HL-60/S4 (cell line): ENCODE measurements around the gene TET3.

Source experiments
- in situ Hi-C: fragments of 300-500 bp; cut with MboI; formaldehyde crosslinking; loops from 2 replicates; pipeline ENCODE4 v1.14.3; 2022; ENCODE audit warnings: low sequenced_read_pairs

Gene TET3

DNA sequence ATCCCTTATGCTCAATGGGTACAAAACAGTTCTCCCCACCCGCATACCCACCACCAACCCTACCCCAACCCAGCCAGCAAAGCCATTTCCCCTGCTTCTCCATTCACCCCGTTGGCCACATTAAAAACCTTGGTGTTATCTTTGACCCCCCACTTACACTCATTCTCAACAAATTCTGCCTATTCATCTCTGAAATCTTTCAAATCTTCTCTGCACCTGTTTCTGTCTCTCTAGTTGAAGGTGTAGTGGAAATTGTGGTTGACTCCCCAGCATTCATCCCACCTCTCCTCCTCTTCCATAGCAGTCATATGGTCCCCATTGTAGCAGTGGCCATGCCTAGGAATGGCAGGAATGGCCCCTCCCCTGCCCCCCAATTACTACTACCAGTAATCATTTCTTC is 20.5 kb upstream of the TET3 start:
- in situ Hi-C loops = no loop called here

DNA sequence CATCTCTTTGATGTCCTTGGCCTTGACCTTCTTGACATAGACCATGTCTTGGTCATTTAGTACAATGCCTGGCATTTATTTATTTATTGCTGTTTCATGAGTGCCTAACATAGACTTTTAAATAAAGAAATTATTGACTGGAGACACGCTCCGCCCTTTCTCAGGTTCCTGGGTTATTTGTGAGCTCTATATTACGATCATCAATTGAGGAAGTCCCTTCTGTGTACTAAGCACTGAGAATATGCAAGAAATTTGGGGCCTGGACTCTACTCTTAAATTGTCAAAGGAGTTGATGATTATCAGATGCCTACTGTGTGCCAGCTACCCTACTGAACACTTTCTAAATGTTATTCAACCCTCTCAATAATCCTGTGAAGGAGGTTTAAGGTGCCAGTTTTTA is 19.7 kb upstream of the TET3 start:
- in situ Hi-C loops = no loop called here

DNA sequence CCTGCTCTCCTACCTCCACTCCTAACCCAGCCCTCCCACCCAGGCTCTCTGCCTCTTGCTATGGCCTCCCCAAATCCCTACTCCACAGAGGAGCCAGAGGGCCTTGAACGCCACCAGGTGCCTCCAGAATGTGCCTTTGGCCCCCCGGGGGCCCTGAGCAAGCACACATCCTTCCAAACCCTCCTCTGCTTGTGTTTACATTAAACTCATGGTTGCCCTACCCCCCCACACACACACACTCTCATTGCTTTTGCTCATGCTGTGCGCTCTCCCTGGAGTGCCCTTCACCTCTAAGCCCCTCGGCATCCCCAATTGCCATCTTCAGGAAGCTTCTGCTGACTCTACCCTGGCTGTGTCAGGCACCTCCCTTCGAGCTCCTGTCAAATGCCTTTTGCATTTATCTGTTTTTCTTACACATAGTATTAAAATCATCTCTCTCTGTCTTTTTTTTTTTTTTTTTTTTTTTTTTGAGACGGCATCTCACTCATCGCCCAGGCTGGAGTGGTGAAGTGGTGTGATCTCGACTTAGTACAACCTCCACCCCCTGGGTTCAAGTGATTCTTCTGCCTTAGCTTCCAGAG is 16.3 kb upstream of the TET3 start:
- in situ Hi-C loops = no loop called here

DNA sequence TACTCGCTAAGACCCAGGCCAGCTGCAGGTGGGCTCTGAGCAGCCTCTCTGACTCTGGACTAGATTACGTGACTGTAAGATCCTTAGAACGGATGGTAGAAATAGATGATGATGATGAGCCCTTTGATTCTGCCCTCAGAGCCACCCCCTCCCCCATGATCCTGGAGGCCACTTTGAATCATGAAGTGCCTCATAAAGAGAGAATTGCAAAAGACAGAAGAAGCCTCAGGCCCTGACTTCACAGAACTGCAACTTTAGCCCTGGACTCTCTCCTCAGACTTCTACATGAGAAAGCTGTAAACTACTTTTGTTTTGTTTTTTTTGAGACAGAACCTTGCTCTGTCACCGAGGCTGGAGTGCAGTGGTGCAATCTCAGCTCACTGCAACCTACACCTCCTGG is 15.4 kb upstream of the TET3 start:
- in situ Hi-C loops = no loop called here

DNA sequence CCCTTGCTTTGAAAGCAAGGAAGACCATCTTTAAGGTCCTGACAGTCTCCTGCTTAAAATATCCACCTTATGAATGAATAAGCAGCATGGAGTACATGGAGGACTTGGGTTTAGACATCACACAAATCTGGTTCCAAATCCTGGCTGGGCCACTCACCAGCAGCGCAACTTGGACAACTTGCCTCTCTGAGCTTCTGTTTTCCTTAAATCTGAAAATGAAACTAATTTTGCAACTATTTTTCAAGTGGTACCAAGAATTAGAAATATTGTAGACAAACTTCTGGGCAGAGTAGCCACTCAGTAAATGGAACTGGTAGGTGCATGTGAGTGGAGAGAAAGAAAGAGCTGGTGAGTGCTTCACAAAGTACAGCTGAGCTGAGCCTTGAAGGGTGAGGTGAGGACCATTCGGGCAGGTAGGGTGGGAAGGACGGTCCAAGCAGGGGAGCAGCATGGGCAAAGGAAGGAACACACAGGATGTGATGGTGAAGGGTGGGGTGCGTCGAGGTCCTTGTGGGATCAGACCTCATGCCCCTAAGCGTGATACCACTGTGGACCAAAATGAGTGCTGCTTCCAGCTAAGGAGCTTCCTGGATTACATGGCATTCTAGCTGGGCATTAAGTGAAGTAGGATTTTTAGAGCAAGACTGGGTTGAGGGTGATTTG is 14.4 kb upstream of the TET3 start:
- in situ Hi-C loops = no loop called here

DNA sequence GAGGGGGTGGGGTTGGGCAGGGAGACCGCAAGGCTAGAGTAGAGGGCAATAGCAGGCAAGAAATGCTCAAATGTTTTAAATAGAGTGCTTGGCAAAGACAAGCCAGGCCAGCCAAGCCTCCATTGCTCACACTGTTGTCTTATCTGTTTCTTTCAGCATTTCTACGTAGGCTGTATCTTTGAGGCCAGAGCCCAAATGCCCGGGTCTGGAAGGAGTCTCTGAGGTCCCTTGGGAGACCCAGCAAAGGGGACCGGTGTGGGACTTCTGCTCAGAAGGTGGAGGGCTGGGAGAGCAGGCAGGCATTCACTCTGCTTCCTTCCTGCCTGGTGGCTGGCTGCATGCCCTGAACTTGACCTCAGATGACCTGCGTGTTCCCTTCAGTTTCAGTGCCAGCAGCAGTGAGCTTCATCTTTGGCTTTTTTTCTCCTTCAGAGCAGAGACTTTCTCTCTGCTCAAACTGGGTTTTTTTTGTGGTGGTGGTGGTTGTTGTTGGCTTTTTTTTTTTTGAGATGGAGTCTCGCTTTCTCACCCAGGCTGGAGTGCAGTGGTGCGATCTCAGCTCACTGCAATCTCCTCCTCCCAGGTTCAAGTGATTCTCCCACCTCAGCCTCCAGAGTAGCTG is 13.7 kb upstream of the TET3 start:
- in situ Hi-C loops = no loop called here

DNA sequence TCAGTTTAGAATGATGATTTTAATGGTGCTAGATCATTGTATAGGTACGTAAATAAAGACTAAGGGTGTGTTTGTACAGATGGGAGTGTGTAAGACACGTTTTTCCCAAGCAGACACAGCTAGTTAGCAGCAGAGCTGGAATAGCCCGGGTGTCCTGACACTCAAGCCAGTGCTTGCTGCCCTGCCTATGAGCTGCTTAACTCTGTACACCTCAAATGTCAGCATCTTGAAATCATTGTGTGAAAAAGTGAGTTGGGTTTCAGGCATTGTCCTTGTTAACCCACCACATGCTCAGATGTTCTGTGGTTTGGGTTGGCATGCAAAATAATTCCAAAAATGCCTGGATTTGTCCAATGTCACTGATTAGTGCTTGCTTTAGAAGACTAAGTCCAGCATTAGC is 13.0 kb upstream of the TET3 start:
- in situ Hi-C loops = no loop called here

DNA sequence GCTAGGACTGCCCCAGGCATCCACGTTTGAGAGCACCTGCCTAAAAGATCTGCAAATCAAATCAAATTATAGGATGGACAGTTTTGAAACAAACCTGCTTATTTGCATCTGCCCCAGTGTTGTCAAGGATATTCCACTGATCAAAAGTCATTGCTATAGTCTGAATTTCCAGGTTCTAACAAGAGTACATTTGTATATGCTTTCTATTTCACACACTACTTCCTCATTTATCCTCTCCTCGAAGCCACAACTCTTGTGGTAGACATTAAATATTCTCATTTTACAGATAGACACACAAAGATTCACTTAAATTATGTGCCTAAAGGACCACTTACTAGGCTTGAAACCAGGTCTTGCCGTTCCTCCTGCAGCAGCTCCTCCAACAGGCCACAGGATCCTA is 11.9 kb upstream of the TET3 start:
- in situ Hi-C loops = no loop called here

DNA sequence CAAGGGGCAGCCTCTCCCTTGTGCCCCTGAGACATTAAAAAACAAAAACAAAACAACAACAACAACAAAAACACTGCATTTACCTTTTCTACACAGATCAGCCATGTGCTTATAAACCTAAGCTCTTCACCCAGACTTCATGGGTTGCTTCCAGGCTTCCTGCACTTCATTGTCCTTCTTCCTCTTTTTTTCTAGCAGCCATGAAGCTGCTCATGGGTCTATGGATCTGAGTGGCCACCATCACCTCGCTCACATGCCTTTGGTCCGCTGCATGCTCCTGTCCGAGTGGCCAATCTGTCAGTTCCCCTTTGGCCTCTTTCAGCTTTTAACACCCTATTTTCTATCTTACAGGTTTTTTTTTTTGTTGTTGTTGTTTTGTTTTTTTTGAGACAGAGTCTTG is 9.0 kb upstream of the TET3 start:
- in situ Hi-C loops = no loop called here

DNA sequence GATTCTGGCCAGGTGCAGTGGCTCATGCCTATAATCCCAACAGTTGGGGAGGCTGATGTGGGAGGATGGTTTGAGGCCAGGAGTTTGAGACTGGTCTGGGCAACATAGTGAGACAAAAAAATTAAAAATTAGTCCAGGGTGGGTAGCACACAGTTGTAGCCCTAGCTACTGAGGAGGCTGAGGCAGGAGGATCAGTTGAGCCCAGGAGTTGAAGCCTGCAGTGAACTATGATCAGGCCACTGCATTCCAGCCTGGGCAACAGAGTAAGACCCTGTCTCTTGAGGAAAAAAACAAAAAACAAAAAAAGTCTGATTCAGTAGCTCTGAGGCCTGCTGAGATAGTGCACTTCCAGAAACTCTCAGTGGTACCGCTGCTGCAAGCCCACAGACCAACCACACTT is 7.9 kb upstream of the TET3 start:
- in situ Hi-C loops = no loop called here

DNA sequence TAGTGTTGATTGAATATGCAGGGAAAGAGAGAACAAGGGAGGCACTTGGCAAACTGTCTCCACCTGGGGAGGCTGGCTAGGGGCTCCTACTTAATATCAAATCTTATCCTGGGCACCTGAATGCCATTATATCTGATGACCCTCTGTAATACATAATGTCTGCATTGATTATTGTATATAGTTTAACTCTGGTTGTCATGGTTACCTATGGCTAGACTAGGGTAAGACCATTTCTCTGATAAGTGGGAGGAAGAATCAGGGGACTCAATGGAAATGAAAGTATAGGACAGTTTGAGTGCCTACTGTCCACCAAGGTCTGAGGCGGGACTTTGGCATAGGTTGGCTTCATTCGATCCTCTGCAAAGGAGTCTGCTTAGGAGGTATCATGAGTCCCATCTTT is 7.2 kb upstream of the TET3 start:
- in situ Hi-C loops = no loop called here

DNA sequence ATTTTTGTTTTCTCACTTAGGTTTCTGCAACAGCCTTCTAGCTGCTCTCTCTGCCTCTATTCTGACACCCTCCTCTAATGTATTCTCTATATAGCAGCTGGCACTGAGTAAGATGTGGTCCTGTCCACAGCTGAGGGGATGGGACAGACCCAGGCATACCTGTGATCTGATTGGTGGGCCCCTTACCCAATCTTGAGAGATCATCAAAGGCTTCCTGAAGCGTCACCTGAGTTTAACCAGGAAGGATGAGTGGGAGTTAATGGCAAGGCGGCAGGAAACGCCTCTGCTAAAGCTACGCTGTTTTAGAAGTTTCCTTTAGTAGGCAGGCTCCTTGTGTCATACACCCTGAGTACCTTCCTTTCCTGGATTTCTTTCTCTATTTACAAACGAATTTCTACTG is 5.7 kb upstream of the TET3 start:
- in situ Hi-C loops = no loop called here

DNA sequence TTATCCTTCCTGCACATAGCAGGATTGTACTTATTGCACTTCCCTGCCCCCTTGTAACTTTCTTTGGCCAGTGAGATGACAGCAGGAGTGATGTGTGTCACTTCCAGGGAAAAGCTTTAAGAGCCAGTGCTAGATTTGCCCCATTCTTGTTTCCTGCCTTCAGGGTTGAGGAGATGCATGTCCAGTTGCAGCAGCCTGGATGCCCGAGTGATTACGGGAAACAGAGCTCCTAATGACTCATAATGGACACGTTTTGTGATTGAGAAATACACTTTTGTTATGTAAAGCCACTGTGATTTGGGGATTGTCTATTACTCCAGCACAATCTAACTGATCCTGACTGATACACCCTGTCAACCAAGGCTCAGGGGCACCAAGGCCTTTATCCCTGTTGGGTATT is 5.0 kb upstream of the TET3 start:
- in situ Hi-C loops = no loop called here

DNA sequence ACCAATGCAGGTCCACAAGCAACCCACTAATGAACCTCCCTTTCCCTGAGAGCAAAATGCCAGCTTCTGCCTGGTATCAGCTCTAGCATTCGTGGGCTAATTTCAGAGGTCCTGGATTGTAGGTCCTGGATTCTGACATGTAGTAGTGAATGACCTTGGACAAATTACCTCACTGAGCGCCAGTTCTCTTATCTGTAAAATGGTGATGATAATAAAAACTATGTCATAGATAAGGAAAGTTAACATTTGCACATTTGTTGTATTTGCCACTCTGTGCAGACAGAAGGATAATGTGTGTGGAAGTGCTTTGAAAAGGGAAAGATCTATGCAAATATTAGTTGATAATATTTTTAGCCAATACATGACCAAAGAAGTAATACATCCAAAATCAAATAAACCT is 4.1 kb upstream of the TET3 start:
- in situ Hi-C loops = no loop called here

DNA sequence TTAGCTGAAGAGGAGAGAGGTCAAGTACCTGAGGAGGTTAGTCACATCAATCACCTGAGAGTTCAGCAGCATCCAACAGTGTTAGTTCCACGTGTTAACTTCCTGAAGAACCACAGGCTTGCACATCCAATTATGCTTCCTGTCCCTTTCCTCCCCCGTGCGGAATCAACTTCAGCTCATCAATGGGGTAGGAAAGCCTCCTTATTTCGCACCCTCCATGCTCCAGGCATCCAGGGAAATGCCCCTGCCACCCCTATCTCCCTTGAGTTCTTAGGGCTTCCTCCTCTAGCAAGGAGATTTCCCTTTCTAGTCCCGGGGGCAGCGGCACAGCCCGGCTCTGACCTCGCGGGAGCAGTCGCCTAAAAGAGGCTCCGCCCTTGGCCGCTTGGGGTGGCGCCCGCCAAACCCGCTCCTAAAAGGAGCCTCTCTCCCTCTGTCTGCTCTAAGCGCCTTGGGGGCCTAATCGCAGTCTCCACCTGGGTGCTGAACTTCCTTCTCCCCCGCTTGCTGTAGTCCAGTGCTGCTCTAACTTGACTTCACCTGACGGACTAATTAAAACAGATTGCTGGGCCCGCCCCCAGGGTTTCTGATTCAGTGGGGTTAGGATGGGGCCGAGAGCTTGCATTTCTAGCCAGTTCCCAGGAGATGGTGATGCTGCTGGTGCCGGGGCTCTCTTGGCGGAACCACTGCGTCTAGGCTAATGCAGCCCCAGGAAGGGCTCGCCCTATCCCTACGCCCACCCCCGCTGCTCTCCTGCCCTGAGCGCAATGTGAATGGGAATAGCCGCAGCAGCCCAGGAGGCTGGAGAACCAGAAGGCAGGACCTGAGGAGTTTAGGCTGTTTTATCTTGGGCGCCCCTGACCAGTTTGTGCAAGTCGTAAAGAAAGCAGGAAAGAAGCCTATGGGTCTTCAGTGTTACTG is 3.4 kb upstream of the TET3 start:
- in situ Hi-C loops = no loop called here

DNA sequence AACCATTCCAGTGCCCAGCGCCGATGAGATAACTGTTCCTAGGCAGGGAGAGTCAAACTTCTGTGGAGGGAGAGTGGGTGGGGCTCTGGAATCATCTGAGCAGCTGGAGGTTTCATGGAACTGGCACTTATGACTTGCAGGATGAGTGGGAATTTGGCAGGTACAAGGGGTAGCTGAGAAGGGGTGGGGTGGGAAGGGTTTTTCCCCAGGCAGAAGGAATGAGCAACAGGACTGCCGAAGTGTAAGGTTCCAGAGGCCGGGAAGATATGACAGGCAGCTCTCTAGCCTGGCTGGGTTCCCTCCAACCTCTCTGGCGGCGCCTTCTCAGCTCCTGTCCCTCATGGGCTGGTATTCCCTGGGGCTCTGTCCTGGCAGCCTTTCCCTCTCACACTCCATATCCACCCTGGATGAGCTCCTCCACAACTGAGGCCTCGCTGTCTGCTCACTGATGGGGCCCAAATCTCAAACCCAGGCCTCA is 2.5 kb upstream of the TET3 start:
- in situ Hi-C loops = no loop called here

DNA sequence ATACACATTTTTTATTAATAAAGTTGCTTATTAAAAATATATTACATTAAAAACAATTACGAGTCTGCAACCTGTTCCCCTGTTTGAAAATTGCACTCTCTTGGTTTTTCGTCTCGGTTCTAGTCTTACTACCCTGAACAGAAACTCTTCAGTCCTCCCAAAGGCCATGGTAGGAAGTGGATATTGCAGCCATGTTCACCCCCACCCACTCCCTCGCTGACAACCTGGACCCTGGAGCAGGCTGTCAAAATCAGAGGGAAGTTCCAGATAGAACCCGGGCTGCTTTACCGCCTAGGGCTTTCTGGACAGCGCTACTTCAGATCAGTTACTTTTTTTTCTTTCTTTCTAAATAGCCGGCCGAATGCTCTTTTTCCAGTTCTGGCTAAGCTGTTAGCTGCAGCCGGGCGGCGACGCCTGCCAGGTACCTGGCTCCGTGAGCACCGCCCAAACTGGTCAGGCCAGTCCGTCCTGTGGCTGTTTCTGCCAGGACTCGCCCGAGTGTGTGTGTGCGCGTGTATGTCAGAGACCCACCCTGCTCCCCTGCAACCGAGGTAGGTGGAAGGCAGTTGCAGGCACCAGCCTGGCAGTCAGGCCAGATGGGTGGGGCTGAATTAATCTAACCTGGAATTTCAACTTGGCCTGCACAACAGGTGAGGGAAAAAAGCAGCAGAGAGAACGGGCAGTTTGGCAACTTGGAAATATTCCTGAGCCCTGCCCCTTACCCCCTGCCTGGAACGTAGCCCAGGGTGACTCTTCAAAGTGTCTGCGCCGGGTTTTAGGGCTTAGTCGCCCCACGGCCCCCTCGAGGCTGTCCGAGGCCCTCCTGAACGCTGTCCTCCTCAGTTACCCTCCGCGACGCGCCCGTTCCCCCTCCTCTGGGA is 1.1 kb upstream of the TET3 start:
- in situ Hi-C loops = no loop called here

DNA sequence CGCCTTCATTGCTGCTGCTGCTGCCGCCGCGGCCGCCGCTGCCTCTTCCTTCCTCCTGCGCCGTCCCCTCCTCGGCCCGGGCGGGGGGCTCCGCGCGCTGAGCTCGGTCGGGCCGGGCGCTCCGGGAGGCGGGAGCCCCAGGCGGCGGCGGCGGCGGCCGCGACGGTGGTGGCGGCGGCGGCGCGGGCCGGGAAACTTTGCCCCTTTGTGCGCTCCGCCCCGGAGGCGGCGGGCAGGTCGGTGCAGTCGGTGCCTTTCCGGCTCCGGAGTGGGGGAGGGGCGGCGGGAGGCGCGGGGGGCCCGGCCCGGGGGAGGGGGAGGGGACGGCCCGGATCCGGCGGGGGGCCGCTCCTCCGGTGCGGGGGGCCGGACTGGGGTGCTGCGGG is 205 bp downstream of the TET3 start:
- in situ Hi-C loops = no loop called here

DNA sequence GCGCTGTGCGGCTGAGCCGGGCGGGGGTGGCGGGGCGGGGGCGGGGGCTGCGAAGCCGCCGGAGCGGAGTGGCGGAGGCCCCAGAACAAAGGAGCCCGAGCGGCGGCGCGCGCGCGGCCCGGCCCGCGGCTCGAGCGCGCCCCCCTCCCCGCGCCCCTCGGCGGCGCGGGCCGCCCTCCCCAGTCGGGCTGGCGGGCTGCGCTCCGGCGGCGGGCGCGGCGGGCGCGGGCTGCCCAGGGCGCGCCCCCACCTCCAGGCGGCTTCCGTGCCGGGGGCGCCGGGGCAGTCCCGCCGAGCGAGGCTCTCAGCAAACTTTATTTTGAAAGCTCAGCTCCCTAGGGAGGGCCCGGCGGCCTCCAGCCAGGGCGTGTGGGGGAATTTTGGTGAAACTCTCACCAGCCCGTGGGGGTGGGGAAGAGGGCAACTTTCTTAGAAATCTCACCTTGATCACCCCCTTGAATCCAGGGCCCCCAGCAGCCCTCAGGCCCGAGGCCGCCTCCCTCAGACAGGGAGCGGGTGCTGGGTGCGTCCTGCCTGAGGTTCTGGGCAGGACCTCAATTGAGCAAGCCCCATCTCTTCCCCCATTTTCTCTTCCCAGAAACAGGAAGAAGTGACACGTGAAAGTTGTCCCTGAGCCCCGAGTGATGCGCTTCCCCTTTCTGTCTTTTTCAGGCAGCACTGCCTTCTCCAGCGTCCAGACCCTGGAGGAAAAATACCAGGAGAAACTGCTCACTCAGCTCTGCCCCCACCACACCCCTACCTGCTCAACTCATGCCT is 786 bp downstream of the TET3 start:
- in situ Hi-C loops = no loop called here
